Stimulated activated CD8-positive, alpha-beta memory T cell treated with anti-CD3 and anti-CD28 coated beads, Interleukin-4, amount 100 ng/mL, for 4 hours (primary cell): ENCODE measurements around the gene CNOT4.
"Not testable (repeated sequence)": the region's sequence is repeated elsewhere in the genome, so short reads cannot be mapped to it uniquely, and the experiment has no call there.

ENCODE experiments used
- DNase-seq, 2 donors: peaks; one replicate each; pipeline ENCODE4 v3.0.0-alpha.2; 2020; ENCODE audit warnings: low read depth in 2 of 2, low spot score in 1 of 2

Gene CNOT4

DNA sequence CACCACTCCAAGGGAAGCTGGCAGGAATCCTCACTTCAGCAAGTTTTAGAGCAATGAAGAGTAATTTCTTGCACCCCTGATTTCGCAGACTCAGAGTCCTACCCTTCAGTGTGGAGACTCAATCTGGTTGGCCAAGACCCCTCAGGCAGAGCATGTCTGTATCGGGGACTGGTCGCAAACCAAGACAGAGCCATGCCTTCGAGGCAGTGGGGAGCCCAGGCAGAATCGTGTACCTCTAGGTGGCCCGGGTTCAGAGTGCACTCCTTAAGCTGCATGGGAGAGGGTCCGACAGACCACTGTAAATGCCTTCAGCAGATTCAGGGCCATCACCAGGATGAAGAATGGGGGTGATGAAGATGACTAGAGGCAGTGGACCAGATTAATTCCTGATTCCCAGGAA lies 181.4 kb downstream of the CNOT4 start:
- no peak for DNase-seq

DNA sequence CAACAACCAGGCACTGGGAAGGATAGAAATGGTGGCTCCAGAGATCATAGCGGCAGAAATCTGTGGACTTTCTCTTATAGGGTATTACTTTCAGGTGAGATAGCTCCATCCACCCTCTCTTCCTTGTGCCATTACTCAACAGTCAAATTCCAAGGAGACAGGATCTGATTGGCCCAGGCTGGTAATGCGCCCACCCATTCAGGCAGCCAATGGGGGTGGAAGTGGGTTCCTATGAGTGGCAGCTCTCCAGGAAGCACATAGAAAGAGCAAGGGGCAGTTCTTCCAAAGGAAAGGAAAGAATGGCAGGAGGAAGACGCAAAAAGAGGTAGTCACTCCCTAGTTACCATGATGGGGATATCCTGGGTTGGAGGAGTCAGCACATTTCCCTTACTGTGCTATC lies 181.8 kb downstream of the CNOT4 start:
- no peak for DNase-seq

GRCh38 chr7:135327458-135327857 lies 182.4 kb downstream of the CNOT4 start:
- DNase-seq: no peak

GRCh38 chr7:135326636-135327280 lies 183.1 kb downstream of the CNOT4 start:
- no peak for DNase-seq

DNA sequence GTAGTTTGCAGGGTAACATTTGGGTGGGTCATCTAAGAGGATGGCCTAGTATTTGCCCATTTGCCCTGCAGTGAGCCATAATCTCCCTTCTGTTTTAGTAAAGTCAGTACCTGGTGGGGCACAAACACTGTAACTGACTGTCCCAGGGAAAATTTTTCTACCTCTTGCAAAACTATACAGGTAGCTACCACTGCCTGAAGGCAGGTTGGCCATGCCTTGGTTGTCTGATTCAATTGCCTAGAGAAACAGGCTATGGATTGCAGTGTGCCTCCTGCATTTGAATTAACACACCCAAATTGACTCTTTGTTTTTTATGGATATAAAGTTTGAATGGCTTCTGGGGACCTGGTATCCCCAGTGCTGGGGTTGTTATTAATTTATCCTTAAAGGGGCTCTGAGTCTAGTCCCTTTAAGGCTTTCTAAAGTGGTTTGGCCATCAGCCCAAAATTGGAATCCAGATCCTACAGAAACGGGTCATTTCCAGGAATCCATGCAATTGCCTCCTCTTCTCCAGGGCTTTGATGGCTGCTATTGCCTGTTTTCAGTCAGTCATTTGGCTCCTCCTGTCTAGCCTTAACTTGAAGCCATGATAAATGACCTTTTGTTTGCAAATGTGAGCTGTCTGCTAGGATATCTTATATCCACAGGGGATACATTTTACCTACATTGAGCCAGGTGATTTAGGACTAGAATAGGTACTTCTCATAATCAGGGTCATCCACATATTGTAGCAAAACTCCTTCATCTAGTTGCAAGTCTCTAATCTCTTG lies 187.1 kb downstream of the CNOT4 start:
- no peak for DNase-seq

DNA sequence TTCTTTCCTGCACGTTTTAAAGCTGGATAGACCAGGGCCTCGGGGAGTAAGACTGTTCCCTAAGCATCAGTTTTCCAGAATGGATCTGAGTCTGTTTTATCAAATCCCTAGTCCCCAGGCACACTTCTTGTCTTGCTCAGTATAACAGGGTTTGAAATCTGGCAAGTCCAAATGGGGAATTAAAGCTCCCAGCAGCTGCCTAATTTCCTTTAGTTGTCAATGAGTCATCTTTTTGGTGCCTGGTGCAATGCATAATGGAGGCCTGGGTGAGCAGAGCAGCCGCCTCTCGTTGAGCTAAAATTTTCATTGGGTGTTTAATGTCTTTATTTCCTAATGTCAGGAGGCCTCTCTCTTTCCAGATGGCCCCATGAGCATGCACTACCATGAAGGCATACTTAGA lies 188.3 kb downstream of the CNOT4 start:
- no peak for DNase-seq

DNA sequence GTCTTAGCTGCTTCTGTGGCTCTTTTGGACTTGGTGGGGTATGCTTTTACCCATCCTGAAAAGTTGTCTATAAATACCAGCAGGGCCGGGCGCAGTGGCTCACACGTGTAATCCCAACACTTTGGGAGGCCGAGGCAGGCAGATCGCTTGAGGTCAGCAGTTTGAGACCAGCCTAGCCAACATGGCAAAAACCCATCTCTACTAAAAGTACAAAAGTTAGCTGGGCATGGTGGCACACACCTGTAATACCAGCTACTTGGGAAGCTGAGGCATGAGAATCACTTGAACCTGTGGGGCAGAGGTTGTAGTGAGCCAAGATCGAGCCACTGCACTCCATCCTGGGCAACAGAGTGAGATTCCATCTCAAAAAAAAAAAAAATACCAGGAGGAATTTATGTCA lies 188.9 kb downstream of the CNOT4 start:
- DNase-seq: not testable (repeated sequence)

DNA sequence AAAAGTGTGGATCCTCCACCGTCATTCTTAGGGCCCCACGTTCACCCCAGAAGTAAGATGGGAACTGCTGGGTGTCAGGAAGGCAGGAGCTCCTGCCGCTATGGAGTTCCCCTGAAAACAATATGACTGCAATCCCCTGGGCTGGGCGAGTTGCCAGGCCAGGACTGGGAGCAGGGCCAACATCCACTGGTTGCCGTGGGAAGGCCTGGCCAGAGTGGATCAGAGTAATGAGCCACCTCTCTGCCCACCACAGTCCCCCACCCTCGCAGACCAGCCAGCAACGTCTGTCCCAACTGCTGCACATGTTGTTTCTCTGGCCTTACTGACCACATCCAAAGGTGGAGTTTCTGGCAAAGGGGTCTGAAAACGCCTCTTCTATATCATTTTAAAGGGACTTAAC lies 189.6 kb downstream of the CNOT4 start:
- DNase-seq: no peak

GRCh38 chr7:135317676-135318325 lies 192.1 kb downstream of the CNOT4 start:
- DNase-seq: no peak

- DNase-seq: no peak
These were observed 193.1 kb downstream of the CNOT4 start for GRCh38 chr7:135316648-135317313.

DNA sequence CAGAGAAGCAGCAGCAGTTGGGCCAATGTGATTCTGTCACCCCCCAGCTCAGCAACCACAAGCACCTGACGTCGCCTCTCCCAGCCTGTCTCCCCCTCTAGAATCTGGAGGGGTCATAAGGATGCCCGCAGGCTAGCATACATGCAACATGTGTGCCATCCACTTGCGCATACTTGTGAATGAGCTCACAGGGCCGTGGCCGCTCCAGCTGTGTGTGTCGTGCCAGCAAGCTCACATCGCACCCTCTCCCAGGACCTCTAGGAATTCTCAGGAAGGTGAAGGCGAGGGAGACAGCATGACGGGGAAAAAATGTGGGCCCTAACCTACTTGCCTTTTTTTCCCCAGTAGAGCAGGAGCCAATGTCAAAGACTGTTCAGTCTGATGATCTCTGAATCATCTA lies 195.9 kb downstream of the CNOT4 start:
- DNase-seq: no peak
